Sigmoid colon (tissue), 3 donors: ENCODE measurements around the gene EIF3F.

Source experiments
- POLR2A ChIP-seq, 2 donors: fragments of 450-650 bp; IDR thresholded peaks; one replicate each; pipeline ENCODE4 v1.6.1; 2016; ENCODE audit warnings: antibody characterized with exemption in 2 of 2, mild to moderate bottlenecking in 2 of 2, moderate library complexity in 2 of 2
- TF ChIP-seq, protein P1 (sequence below), 4 experiments: fragments of 450-650 bp in 3 of 4; fragments of 200-600 bp in 1 of 4; IDR thresholded peaks; one replicate each; pipeline ENCODE4 v1.5.1; 2016 to 2019; ENCODE audit warnings: antibody characterized with exemption in 4 of 4, mild to moderate bottlenecking in 3 of 4, moderate library complexity in 2 of 4

DNA sequence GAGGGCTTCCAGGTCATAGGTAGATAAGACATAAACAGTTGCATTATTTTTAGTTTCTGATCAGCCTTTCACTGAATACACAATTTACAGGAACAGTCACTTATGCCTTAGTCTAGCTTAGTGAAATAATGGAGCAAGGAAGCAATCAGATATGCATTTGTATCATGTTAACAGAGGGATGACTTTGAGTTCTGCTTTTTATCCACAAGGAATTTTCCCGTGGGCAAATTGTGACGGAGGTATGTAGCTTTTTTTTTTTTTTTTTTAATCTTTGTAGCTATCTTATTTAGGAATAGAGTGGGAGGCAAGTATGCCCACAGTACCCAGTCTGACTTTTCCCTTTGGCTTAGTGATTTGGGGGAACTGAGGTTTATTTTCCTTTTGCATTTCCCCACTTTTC, 18.5 kb upstream of the EIF3F start:
- TF ChIP-seq, protein P1, sequence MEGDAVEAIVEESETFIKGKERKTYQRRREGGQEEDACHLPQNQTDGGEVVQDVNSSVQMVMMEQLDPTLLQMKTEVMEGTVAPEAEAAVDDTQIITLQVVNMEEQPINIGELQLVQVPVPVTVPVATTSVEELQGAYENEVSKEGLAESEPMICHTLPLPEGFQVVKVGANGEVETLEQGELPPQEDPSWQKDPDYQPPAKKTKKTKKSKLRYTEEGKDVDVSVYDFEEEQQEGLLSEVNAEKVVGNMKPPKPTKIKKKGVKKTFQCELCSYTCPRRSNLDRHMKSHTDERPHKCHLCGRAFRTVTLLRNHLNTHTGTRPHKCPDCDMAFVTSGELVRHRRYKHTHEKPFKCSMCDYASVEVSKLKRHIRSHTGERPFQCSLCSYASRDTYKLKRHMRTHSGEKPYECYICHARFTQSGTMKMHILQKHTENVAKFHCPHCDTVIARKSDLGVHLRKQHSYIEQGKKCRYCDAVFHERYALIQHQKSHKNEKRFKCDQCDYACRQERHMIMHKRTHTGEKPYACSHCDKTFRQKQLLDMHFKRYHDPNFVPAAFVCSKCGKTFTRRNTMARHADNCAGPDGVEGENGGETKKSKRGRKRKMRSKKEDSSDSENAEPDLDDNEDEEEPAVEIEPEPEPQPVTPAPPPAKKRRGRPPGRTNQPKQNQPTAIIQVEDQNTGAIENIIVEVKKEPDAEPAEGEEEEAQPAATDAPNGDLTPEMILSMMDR (IDR thresholded peaks at IDR 0.05), result no peak
- no peak for TF ChIP-seq POLR2A (IDR thresholded peaks at IDR 0.05)
